A673 (cell line): ENCODE measurements around the gene KCNH8. TPM values are rescaled to one million over a fixed set of nuclear protein-coding genes. Genes with fewer than 3 reads are reported as not detected.

ENCODE experiments used
- BruUV-seq: library from RNA; stranded (reverse); fragments of 400-500 nt; replicated peaks from 2 replicates; lab custom pipeline; 2021; lab: Mats Ljungman, UMichigan
- CTCF ChIA-PET: fragments of 300-600 bp; sonication (Branson Sonifier 250); formaldehyde crosslinking; loops from one replicate; lab custom pipeline; 2022; ENCODE audit warnings: antibody characterized with exemption; lab: Charles Lee
- POLR2A ChIA-PET: fragments of 300-600 bp; sonication (Branson Sonifier 250); formaldehyde crosslinking; loops from one replicate; lab custom pipeline; 2022; ENCODE audit warnings: antibody characterized with exemption; ENCODE audit not compliant: low non-redundant PET; lab: Charles Lee
- DNase-seq: peaks from one replicate; pipeline ENCODE4 v3.0.0-alpha.2; 2015; ENCODE audit warnings: low spot score
- H3K27ac ChIP-seq: fragments of 200-600 bp; sonication (generic); 2 replicates; pipeline ENCODE4 v1.5.1; 2016; ENCODE audit warnings: mixed run types, low read depth, mild to moderate bottlenecking, mixed read lengths, antibody characterized with exemption, low read length; ENCODE audit not compliant: poor library complexity, severe bottlenecking
- H3K27me3 ChIP-seq: fragments of 200-600 bp; sonication (generic); replicated peaks from 2 replicates; pipeline ENCODE4 v1.6.1; 2017; ENCODE audit warnings: mixed run types, low read depth, mild to moderate bottlenecking, mixed read lengths, antibody characterized with exemption, low read length; ENCODE audit not compliant: insufficient read depth, poor library complexity
- H3K36me3 ChIP-seq: fragments of 200-600 bp; sonication (generic); 2 replicates; pipeline ENCODE4 v1.6.1; 2016; ENCODE audit warnings: mixed run types, mild to moderate bottlenecking, mixed read lengths, antibody characterized with exemption, low read length; ENCODE audit not compliant: insufficient read depth, poor library complexity, severe bottlenecking
- H3K4me1 ChIP-seq: fragments of 200-600 bp; sonication (generic); 2 replicates; pipeline ENCODE4 v1.6.1; 2017; ENCODE audit warnings: mixed run types, mild to moderate bottlenecking, mixed read lengths, antibody characterized with exemption, low read length; ENCODE audit not compliant: insufficient read depth, poor library complexity, severe bottlenecking
- H3K4me3 ChIP-seq: fragments of 200-600 bp; sonication (generic); 2 replicates; pipeline ENCODE4 v1.5.1; 2016; ENCODE audit warnings: low read depth, mixed run types, mild to moderate bottlenecking, mixed read lengths, low read length; ENCODE audit not compliant: poor library complexity, severe bottlenecking
- H3K9me3 ChIP-seq: fragments of 200-600 bp; sonication (generic); 2 replicates; pipeline ENCODE4 v1.6.1; 2016; ENCODE audit warnings: mixed run types, low read depth, mild to moderate bottlenecking, mixed read lengths, antibody characterized with exemption, low read length; ENCODE audit not compliant: poor library complexity, severe bottlenecking
- CTCF ChIP-seq: fragments of 300-800, 200-600 bp; sonication (generic); conservative IDR thresholded peaks from 2 replicates; pipeline ENCODE4 v1.5.1; 2017; ENCODE audit warnings: low read depth, mild to moderate bottlenecking, antibody characterized with exemption, low read length, moderate library complexity, mixed read lengths
- EZH2 ChIP-seq: fragments of 200-600 bp; sonication (generic); IDR thresholded peaks from 2 replicates; pipeline ENCODE4 v1.6.1; 2017; ENCODE audit warnings: borderline replicate concordance, low read depth, mild to moderate bottlenecking, mixed read lengths, antibody characterized with exemption, low read length; ENCODE audit not compliant: poor library complexity, severe bottlenecking
- intact Hi-C: fragments of 100-400 bp; cut with micrococcal nuclease; formaldehyde crosslinking; loops from one replicate; pipeline ENCODE4 v1.10.0; 2022; ENCODE audit not compliant: unreplicated experiment
- total RNA-seq: library from RNA; stranded (reverse); gene quantifications from 2 replicates; pipeline ENCODE4 v1.2.3, GENCODE V29; 2021

KCNH8 gene
- total RNA-seq, 1 experiment from 2014 or later = not detected

- no peak for DNase-seq
- Histone ChIP-seq H3K36me3 (no peaks in the 10 kb centered on the region), H3K4me1 (no peaks in the 10 kb centered on the region), H3K4me3 (no peak overlapping the region), H3K9me3 (no peaks in the 10 kb centered on the region), H3K27ac (no peak overlapping the region), H3K27me3 (no peaks in the 10 kb centered on the region)
- TF ChIP-seq CTCF (no peak), EZH2 (no peak)
- BruUV-seq = no TSS peak
- ChIA-PET CTCF (no interaction called here), POLR2A (no interaction called here)
- intact Hi-C loops = no loop called here
Measured at GRCh38 chr3:19467761-19468160, 319.5 kb downstream of the KCNH8 start.

- intact Hi-C loops = no loop called here
- POLR2A ChIA-PET = no interaction called here
- no peaks in the 10 kb centered on the region for H3K4me1 ChIP-seq
- no peaks in the 10 kb centered on the region for H3K9me3 ChIP-seq
- CTCF ChIA-PET = no interaction called here
- H3K27ac ChIP-seq = no peak overlapping the region
- H3K27me3 ChIP-seq = no peaks in the 10 kb centered on the region
- no peak overlapping the region for H3K4me3 ChIP-seq
- TF ChIP-seq EZH2 (no peak), CTCF (no peak)
- no peak for DNase-seq
- BruUV-seq = no TSS peak
- no peaks in the 10 kb centered on the region for H3K36me3 ChIP-seq
Measured at GRCh38 chr3:19471138-19471537, 322.8 kb downstream of the KCNH8 start.

- POLR2A ChIA-PET = no interaction called here
- Histone ChIP-seq H3K9me3 (no peaks in the 10 kb centered on the region), H3K27me3 (no peaks in the 10 kb centered on the region), H3K36me3 (no peaks in the 10 kb centered on the region), H3K27ac (no peak overlapping the region), H3K4me3 (no peak overlapping the region), H3K4me1 (no peaks in the 10 kb centered on the region)
- BruUV-seq = no TSS peak
- CTCF ChIA-PET = no interaction called here
- intact Hi-C loops = no loop called here
- no peak for TF ChIP-seq CTCF
- TF ChIP-seq EZH2 = no peak
- DNase-seq = no peak
Measured at GRCh38 chr3:19473971-19474580, 325.8 kb downstream of the KCNH8 start.
